NCI-H187 (cell line): ENCODE results near the gene OSCAR.
"Not testable (repeated sequence)": the region's sequence is repeated elsewhere in the genome, so short reads cannot be mapped to it uniquely, and the experiment has no call there.

Source experiments
- DNase-seq, 2 experiments: peaks; one replicate each; lab custom pipeline; 2025; lab: John Stamatoyannopoulos, UW

The OSCAR gene

GRCh38 chr19:54125713-54126112 is 25.1 kb upstream of the OSCAR start:
- DNase-seq = no peak

- DNase-seq = no peak
These were observed 23.8 kb upstream of the OSCAR start for GRCh38 chr19:54124393-54124792.

DNA sequence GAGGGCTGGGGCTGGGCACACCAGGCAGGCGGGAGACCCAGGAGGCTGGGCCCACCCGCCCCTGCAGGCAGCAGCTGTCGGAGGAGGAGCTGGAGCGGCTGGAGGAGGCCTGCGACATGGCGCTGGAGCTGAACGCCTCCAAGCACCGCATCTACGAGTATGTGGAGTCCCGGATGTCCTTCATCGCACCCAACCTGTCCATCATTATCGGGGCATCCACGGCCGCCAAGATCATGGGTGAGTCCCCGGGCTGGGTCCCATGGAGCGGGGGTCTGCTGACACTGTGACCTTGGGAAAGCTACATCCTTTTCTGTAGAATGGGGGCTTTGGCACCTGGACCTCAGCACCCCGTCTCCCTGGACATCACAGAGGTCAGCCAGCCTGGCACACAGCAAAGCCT is 23.1 kb upstream of the OSCAR start:
- no peak for DNase-seq

- DNase-seq = no peak
These were observed 20.7 kb upstream of the OSCAR start for GRCh38 chr19:54121259-54121658.

GRCh38 chr19:54115109-54116063 is 14.8 kb upstream of the OSCAR start, which contains the start of the genes PRPF31 and TFPT:
PRPF31 (plus strand) TSS chr19:54115754; CDS start chr19:54118279, 2,525 bp downstream.
TFPT (minus strand) TSS chr19:54115657; CDS start chr19:54115269, 388 bp downstream.
- peak; percentile 97 to 99 for DNase-seq

GRCh38 chr19:54114340-54115108 is 13.9 kb upstream of the OSCAR start:
- no peak for DNase-seq

DNA sequence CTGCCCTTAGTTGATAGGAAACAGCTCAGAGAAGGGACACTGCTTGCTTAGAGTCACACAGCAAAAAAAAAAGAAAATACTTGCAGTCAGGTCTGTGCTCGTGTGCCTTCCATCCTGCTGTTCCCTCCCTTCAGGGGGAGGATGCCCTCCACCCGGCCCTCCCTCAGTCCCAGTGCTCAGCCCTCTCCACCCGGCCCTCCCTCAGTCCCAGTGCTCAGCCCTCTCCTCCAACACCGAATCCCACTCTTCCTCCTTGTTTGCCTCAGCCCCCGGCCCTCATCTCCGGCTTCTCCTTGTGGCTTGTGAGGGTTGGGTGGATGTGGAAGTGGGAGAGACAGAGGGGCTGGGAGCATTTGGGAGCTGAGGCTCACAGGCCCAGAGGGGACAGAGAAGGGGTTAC is 9.0 kb upstream of the OSCAR start:
- no peak for DNase-seq

- DNase-seq = no peak
These were observed 7.9 kb upstream of the OSCAR start for GRCh38 chr19:54108496-54108895.

GRCh38 chr19:54107876-54108490 is 7.4 kb upstream of the OSCAR start:
- DNase-seq = no peak

GRCh38 chr19:54106716-54107115 is 6.1 kb upstream of the OSCAR start:
- no peak for DNase-seq

DNA sequence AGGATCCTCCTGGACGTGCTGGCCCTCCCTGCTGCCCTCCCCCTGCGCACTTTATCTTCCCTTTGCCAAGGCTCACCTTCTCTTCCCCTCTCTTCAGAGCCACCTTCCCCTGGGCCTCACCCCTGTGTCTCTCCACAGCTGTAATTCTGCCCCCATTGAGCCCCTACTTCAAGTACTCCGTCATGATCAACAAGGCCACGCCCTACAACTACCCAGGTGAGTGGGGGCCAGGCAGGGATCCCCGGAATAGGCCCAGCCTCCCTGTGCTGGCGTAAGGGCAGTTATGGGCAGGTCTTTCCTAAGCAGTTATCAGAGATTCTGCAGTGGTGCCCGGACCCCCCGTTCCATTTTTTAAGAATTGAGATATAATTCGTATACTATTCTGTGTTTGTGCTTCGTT is 5.2 kb upstream of the OSCAR start:
- no peak for DNase-seq

DNA sequence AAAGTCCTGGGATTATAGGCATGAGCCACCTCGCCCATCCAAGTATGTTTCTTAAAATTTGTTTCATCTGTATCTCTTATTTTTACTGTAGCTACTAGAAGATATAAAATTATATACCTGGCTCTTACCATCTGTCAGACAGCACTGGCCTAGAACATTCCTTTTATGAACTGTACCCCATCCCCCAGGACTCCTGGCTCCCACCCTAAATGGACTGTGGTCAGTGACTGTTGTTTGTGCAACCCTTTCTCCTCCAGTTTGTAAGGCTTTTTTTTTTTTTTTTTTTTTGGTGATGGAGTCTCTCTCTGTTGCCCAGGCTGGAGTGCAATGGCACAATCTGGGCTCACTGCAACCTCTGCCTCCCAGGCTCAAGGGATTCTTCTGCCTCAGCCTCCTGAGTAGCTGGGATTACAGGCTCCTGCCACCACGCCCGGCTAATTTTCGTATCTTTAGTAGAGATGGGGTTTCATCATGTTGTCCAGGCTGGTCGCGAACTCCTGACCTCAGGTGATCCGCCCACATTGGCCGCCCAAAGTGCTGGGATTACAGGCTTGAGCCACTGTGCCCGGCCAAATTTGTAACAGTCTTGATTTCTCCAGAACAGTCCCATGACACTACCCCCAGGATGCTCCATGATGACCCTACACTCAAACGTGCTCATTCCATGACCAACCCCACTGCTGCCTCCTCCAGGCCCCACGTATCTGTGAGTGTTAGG is 4.6 kb upstream of the OSCAR start:
- DNase-seq = no peak

GRCh38 chr19:54102421-54103169 is 2.0 kb upstream of the OSCAR start, which contains the start of gene NDUFA3:
NDUFA3 (plus strand) TSS chr19:54102855; CDS start chr19:54102879, 24 bp downstream.
- peak; percentile 93 to 95 for DNase-seq

GRCh38 chr19:54099903-54100255 is 724 bp downstream of the OSCAR start:
- not testable (repeated sequence) for DNase-seq

DNA sequence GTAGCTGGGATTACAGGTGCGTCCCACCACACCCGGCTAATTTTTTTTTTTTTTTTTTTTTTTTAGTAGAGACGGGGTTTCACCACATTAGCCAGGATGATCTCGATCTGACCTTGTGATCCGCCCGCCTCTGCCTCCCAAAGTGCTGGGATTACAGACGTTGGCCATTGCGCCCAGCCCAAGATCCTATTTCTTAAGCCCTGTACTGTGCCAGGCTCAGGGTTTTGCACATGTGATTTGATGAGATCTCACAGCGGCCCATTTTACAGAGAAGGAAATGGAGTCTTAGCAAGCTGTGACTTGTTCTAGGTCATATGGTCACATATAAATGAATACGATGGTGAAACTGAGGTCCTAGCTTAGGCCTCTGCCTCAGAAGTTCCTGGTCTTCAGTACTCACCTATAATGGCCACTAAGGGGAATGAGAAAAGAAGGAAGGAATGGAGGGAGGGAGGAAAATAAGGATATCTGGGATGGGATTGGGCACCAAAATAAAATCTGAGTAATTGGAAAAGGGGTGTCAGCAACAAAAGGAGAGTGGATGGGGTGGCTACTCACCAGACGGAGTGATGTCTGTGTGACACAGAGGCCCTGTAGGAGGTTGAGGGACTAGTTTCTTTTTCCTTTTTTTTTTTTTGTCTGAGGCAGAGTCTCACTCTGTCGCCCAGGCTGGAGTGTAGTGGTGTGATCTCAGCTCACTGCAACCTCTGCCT is 1.3 kb downstream of the OSCAR start:
- DNase-seq = no peak

- no peak for DNase-seq
These were observed 3.9 kb downstream of the OSCAR start for GRCh38 chr19:54096617-54097106.

DNA sequence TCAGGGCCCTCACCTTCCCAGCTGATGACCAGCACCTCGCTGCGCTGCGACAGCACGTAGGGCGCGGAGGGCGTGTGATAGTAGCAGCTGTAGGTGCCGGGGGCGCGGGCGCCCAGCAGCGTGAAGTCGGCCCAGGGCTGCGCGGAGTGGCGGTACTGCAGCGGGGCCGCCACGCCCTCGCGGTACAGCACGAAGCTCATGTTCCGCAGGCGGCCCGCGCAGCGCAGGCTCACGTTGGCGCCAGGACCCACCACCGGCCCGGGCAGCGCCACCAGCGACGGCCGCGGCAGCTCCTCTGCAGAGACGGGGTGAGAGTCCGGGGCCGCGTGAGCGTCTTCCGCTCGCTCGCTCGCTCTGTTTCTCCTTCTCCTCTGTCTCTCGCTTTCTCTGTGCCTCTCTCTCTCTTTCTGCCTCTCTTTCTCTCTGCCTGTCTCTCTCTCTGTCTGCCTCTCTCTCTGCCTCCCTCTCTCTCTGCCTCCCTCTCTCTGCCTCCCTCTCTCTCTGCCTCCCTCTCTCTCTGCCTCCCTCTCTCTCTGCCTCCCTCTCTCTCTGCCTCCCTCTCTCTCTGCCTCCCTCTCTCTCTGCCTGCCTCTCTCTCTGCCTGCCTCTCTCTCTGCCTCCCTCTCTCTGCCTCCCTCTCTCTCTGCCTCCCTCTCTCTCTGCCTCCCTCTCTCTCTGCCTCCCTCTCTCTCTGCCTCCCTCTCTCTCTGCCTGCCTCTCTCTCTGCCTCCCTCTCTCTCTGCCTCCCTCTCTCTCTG is 4.6 kb downstream of the OSCAR start:
- DNase-seq = not testable (repeated sequence)

GRCh38 chr19:54095136-54095858 is 5.3 kb downstream of the OSCAR start:
- DNase-seq = no peak
